SK-N-SH (cell line): ENCODE measurements around the gene ARHGEF6. TPM values are rescaled to one million over a fixed set of nuclear protein-coding genes. Genes with fewer than 3 reads are reported as not detected.

Source experiments
- CTCF ChIA-PET: fragments of 300-600, 350-600 bp; formaldehyde crosslinking; extraction: SDS; loops from one replicate; lab custom pipeline; 2021; lab: Yijun Ruan, JAX
- POLR2A ChIA-PET: fragments of 350-600 bp; sonication (Branson Sonifier 250); formaldehyde crosslinking; extraction: SDS; loops from one replicate; lab custom pipeline; 2020; ENCODE audit warnings: antibody characterized with exemption, inconsistent platforms; lab: Yijun Ruan, JAX
- DNase-seq: peaks from one replicate; pipeline ENCODE4 v3.0.0; 2012
- H2AFZ ChIP-seq: fragments of 200-600 bp; sonication (generic); 2 replicates; pipeline ENCODE4 v1.8.1; 2016; ENCODE audit warnings: antibody characterized with exemption, mild to moderate bottlenecking, low read depth
- H3F3A ChIP-seq: fragments of 200-600 bp; sonication (generic); replicated peaks from 2 replicates; pipeline ENCODE3; 2016; ENCODE audit warnings: antibody characterized with exemption, mild to moderate bottlenecking; ENCODE audit not compliant: insufficient read depth
- H3K27ac ChIP-seq, 2 experiments: fragments of 200-500 bp in 1 of 2; fragments of 200-600 bp in 1 of 2; sonication (Bioruptor generic) in 1 of 2; sonication (generic), shearing (Covaris generic) in 1 of 2; 2 replicates each; pipeline versions ENCODE4 v1.5.1 to v1.6.1; 2014 to 2016; ENCODE audit warnings: low read depth in 2 of 2, inconsistent platforms in 1 of 2, low read length in 1 of 2, mild to moderate bottlenecking in 1 of 2, mixed read lengths in 1 of 2
- H3K27me3 ChIP-seq: fragments of 200-600 bp; sonication (generic), shearing (Covaris generic); 2 replicates; pipeline ENCODE4 v1.6.1; 2016; ENCODE audit warnings: mixed run types; ENCODE audit not compliant: insufficient read depth
- H3K36me3 ChIP-seq, 2 experiments: fragments of 200-500 bp in 1 of 2; fragments of 200-600 bp in 1 of 2; sonication (Bioruptor generic) in 1 of 2; sonication (generic) in 1 of 2; replicated peaks in 1 of 2; 2 replicates each; pipeline versions ENCODE3 to v1.5.1; 2014 to 2016; ENCODE audit warnings: low read length in 1 of 2, mild to moderate bottlenecking in 1 of 2; ENCODE audit not compliant: insufficient read depth in 2 of 2, control insufficient read depth in 1 of 2
- H3K4me1 ChIP-seq, 2 experiments: fragments of 200-500 bp in 1 of 2; fragments of 200-600 bp in 1 of 2; sonication (Bioruptor generic) in 1 of 2; sonication (generic), shearing (Covaris generic) in 1 of 2; 2 replicates each; pipeline versions ENCODE4 v1.5.1 to v1.6.1; 2014 to 2016; ENCODE audit warnings: low read depth in 1 of 2, low read length in 1 of 2, mixed run types in 1 of 2; ENCODE audit not compliant: insufficient read depth in 2 of 2, control insufficient read depth in 1 of 2
- H3K4me2 ChIP-seq: fragments of 200-600 bp; sonication (generic), shearing (Covaris generic); 2 replicates; pipeline ENCODE4 v1.6.1; 2017; ENCODE audit warnings: mixed run types
- H3K4me3 ChIP-seq, 2 experiments: fragments of 200-500 bp in 1 of 2; fragments of 200-600 bp in 1 of 2; sonication (Bioruptor generic) in 1 of 2; sonication (generic), shearing (Covaris generic) in 1 of 2; 2 replicates each; pipeline versions ENCODE4 v1.5.1 to v1.8.1; 2014 to 2016; ENCODE audit warnings: low read depth in 2 of 2, inconsistent platforms in 1 of 2, low read length in 1 of 2, mild to moderate bottlenecking in 1 of 2, mixed read lengths in 1 of 2, moderate library complexity in 1 of 2
- H3K79me2 ChIP-seq: fragments of 200-600 bp; sonication (generic); 2 replicates; pipeline ENCODE4 v1.8.1; 2017; ENCODE audit warnings: mild to moderate bottlenecking; ENCODE audit not compliant: insufficient read depth
- H3K9ac ChIP-seq: fragments of 200-600 bp; sonication (generic); 2 replicates; pipeline ENCODE4 v1.6.1; 2017; ENCODE audit warnings: mixed run types
- H3K9me2 ChIP-seq: fragments of 200-600 bp; sonication (generic); 2 replicates; pipeline ENCODE4 v1.6.1; 2017; ENCODE audit warnings: mixed run types
- H3K9me3 ChIP-seq: fragments of 200-600 bp; sonication (generic); 2 replicates; pipeline ENCODE4 v1.6.1; 2017; ENCODE audit warnings: mixed run types, mild to moderate bottlenecking, moderate library complexity
- H4K20me1 ChIP-seq: fragments of 200-600 bp; sonication (generic); 2 replicates; pipeline ENCODE4 v1.6.1; 2017; ENCODE audit warnings: mild to moderate bottlenecking, mixed run types; ENCODE audit not compliant: insufficient read depth
- CTCF ChIP-seq: fragments of 200-600 bp; sonication (generic); IDR thresholded peaks from 2 replicates; pipeline ENCODE4 v1.6.1; 2017; ENCODE audit warnings: antibody characterized with exemption, mild to moderate bottlenecking, moderate library complexity
- ELF1 ChIP-seq: IDR thresholded peaks from 2 replicates; pipeline ENCODE4 v1.4.0; 2012
- FOSL2 ChIP-seq: IDR thresholded peaks from 2 replicates; pipeline ENCODE4 v1.4.0; 2012; ENCODE audit warnings: low read depth, mild to moderate bottlenecking, moderate library complexity, borderline replicate concordance
- GABPA ChIP-seq: IDR thresholded peaks from 2 replicates; pipeline ENCODE4 v1.4.0; 2012; ENCODE audit warnings: low read depth, mild to moderate bottlenecking
- MAX ChIP-seq: IDR thresholded peaks from 2 replicates; pipeline ENCODE4 v1.4.0; 2012; ENCODE audit warnings: low read depth
- MEF2A ChIP-seq: IDR thresholded peaks from 2 replicates; pipeline ENCODE4 v1.4.0; 2012; ENCODE audit warnings: low read depth, borderline replicate concordance
- MXI1 ChIP-seq: IDR thresholded peaks from 2 replicates; pipeline ENCODE4 v1.6.1; 2012; ENCODE audit warnings: mild to moderate bottlenecking, low read depth, low read length, improper control_type of control experiment
- RAD21 ChIP-seq: IDR thresholded peaks from 2 replicates; pipeline ENCODE4 v1.6.1; 2012; ENCODE audit warnings: mild to moderate bottlenecking, low read length
- RCOR1 ChIP-seq: fragments of 150-350 bp; IDR thresholded peaks from 2 replicates; pipeline ENCODE4 v1.6.1; 2017; ENCODE audit warnings: antibody characterized with exemption, low read length
- TAF1 ChIP-seq: IDR thresholded peaks from 2 replicates; pipeline ENCODE4 v1.6.1; 2012; ENCODE audit warnings: low read depth, mild to moderate bottlenecking, low read length, moderate library complexity, borderline replicate concordance
- TCF12 ChIP-seq: IDR thresholded peaks from 2 replicates; pipeline ENCODE4 v1.4.0; 2012
- WGBS: methylation state at CpG from one replicate; pipeline ENCODE4 v1.1.6; 2017; ENCODE audit warnings: low lambda C conversion rate; 5-methylcytosine and 5-hydroxymethylcytosine counted together
- polyA plus RNA-seq, 3 experiments: library from polyadenylated mRNA; depleted of rRNA; stranded (reverse); fragments of >200 nt; gene quantifications; 2 replicates each; pipeline ENCODE4 v1.2.3, GENCODE V29; 2012
- TF ChIP-seq, protein P1 (sequence below): IDR thresholded peaks from 2 replicates; pipeline ENCODE4 v1.4.0; 2012; ENCODE audit warnings: low read depth, borderline replicate concordance

The ARHGEF6 gene
- polyA plus RNA-seq, 1 of the 3 experiments (the other 2 are of a cell fraction) = 2.7 TPM

DNA sequence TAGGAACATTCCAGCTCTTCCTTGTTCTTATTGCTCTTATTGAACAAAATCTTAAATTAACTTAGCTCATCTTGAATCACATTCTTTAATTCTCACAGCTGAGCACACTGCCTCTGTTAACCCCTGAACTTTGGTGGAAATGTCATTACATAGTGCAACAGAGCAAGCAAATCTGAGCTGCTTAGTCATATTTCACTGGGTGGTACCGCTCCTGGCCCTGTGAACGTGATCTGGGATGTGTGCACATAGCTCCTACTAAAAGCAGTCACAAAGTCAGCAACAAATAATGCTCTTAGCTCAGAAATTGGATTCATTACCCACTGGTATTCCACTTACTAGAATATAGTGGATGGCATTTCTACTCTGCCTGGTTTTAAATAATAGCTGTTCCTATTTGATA is 27.9 kb downstream of the ARHGEF6 start:
- ChIA-PET POLR2A (no interaction called here), CTCF (interaction anchor here (0.6 to 1.6 kb wide), 3 partner anchors 10 to 647 kb away, joined by 3 to 5 read pairs (median 5); no protein-coding TSS in a partner anchor)
- no peak overlapping the region for H2AFZ ChIP-seq
- H4K20me1 ChIP-seq = no peaks in the 10 kb centered on the region
- no peaks in the 10 kb centered on the region for H3K36me3 ChIP-seq
- no peaks in the 10 kb centered on the region for H3K9me2 ChIP-seq
- H3K27me3 ChIP-seq = no peaks in the 10 kb centered on the region
- no peak overlapping the region for H3K9ac ChIP-seq
- TF ChIP-seq CTCF = no peak
- no peak for TF ChIP-seq MEF2A
- no peaks in the 10 kb centered on the region for H3K9me3 ChIP-seq
- DNase-seq = no peak
- peaks cover 0 to 3% of the 10 kb centered on the region in 2 experiments; a peak in 1 of 4 replicates for H3K4me1 ChIP-seq
- H3K27ac ChIP-seq = no peak overlapping the region
- H3K4me2 ChIP-seq = no peak overlapping the region
- no peaks in the 10 kb centered on the region for H3K79me2 ChIP-seq
- no peaks in the 10 kb centered on the region for H3F3A ChIP-seq
- WGBS = 31% methylated on average over 2 of the region's 2 CpGs
- no peak overlapping the region for H3K4me3 ChIP-seq

GRCh38 chrX:136752346-136752745 is 28.4 kb downstream of the ARHGEF6 start:
- POLR2A ChIA-PET = no interaction called here
- 58% methylated on average over 4 of the region's 4 CpGs for WGBS
- TF ChIP-seq RAD21 (no peak), MXI1 (no peak), MAX (no peak), GABPA (no peak), FOSL2 (no peak), ELF1 (no peak), MEF2A (no peak), TCF12 (no peak), TAF1 (no peak), RCOR1 (no peak)
- TF ChIP-seq, protein P1, sequence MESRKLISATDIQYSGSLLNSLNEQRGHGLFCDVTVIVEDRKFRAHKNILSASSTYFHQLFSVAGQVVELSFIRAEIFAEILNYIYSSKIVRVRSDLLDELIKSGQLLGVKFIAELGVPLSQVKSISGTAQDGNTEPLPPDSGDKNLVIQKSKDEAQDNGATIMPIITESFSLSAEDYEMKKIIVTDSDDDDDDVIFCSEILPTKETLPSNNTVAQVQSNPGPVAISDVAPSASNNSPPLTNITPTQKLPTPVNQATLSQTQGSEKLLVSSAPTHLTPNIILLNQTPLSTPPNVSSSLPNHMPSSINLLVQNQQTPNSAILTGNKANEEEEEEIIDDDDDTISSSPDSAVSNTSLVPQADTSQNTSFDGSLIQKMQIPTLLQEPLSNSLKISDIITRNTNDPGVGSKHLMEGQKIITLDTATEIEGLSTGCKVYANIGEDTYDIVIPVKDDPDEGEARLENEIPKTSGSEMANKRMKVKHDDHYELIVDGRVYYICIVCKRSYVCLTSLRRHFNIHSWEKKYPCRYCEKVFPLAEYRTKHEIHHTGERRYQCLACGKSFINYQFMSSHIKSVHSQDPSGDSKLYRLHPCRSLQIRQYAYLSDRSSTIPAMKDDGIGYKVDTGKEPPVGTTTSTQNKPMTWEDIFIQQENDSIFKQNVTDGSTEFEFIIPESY = no peak
- Histone ChIP-seq H3K9ac (no peak overlapping the region), H3K27me3 (no peaks in the 10 kb centered on the region), H2AFZ (no peak overlapping the region), H3K9me3 (no peaks in the 10 kb centered on the region), H3K9me2 (no peaks in the 10 kb centered on the region), H3K4me1 (peaks cover 0 to 3% of the 10 kb centered on the region in 2 experiments; a peak in 1 of 4 replicates), H3K4me2 (no peak overlapping the region), H3K36me3 (no peaks in the 10 kb centered on the region), H3K4me3 (no peak overlapping the region), H4K20me1 (no peaks in the 10 kb centered on the region), H3K27ac (no peak overlapping the region), H3K79me2 (no peaks in the 10 kb centered on the region), H3F3A (no peaks in the 10 kb centered on the region)
- DNase-seq = no peak
- CTCF ChIA-PET = interaction anchor here (0.6 to 1.6 kb wide), 3 partner anchors 9 to 646 kb away, joined by 3 to 5 read pairs (median 5); no protein-coding TSS in a partner anchor
